ENCODE measurements around the gene PIEZO2. TPM values are rescaled to one million over a fixed set of nuclear protein-coding genes. Genes with fewer than 3 reads are reported as not detected.

PIEZO2 gene
- total and polyA plus RNA-seq, 2 of the 8 experiments (the other 6 are each of a cell fraction or from before 2014, with no cell fraction given): 4.7 to 16.5 TPM

DNA sequence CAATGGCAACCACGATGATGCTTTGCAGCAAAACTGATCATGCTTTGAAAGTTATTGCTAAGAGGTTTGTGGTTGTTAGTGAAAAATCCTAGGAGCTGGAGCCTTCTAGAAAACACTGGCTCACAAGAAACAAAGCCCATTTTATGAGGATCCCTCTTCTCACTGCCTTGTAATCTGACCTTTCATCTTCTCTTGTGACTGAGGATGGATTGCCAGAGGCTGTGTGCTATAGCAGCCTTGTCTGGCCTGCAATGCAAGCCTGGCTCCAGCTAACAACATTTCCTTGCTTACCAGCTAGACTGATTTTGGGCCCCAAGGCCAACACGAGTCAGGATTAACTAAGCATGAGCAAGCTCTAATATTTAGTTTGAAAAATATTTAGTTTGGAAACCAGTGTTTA lies 13.1 kb downstream of the PIEZO2 start (continued):
- TF ChIP-seq, protein P1, sequence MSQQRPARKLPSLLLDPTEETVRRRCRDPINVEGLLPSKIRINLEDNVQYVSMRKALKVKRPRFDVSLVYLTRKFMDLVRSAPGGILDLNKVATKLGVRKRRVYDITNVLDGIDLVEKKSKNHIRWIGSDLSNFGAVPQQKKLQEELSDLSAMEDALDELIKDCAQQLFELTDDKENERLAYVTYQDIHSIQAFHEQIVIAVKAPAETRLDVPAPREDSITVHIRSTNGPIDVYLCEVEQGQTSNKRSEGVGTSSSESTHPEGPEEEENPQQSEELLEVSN (IDR thresholded peaks at IDR 0.05): no peak
- TF ChIP-seq HDAC6 (IDR thresholded peaks at IDR 0.05; ENCODE audit: low read depth, low read length) (no peak), JUND (IDR thresholded peaks at IDR 0.05; ENCODE audit: low read length) (no peak), ASH2L (IDR thresholded peaks at IDR 0.05; ENCODE audit: low read length) (no peak), NRF1 (IDR thresholded peaks at IDR 0.05; ENCODE audit: low read depth, low read length) (no peak)
- TF ChIP-seq, protein P2, sequence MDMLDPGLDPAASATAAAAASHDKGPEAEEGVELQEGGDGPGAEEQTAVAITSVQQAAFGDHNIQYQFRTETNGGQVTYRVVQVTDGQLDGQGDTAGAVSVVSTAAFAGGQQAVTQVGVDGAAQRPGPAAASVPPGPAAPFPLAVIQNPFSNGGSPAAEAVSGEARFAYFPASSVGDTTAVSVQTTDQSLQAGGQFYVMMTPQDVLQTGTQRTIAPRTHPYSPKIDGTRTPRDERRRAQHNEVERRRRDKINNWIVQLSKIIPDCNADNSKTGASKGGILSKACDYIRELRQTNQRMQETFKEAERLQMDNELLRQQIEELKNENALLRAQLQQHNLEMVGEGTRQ (IDR thresholded peaks at IDR 0.05; ENCODE audit: low read length): no peak
